ENCODE data around the gene ATRN. TPM values are rescaled to one million over a fixed set of nuclear protein-coding genes. Genes with fewer than 3 reads are reported as not detected.
"Not testable (repeated sequence)": the region's sequence is repeated elsewhere in the genome, so short reads cannot be mapped to it uniquely, and the experiment has no call there.

ATRN gene
- total and polyA plus RNA-seq, 2 experiments from 2014 or later = 13.6 to 26.8 TPM

- TF ChIP-seq CTCF (IDR thresholded peaks at IDR 0.05; ENCODE audit: low read depth, low read length) = no peak
- Histone ChIP-seq H3K27ac (no peak overlapping the region), H3K4me3 (no peak overlapping the region), H3K36me3 (no peaks in the 10 kb centered on the region), H3K9me3 (ENCODE audit: low read depth) (no peaks in the 10 kb centered on the region), H3K4me1 (ENCODE audit: low read depth) (peaks cover 10% of the 10 kb centered on the region), H3K27me3 (no peaks in the 10 kb centered on the region)
- no peak for DNase-seq (ENCODE audit: low read depth in 1 of 2, low spot score in 1 of 2)
These were observed 3.1 kb downstream of the ATRN start for GRCh38 chr20:3473944-3474343.

DNA sequence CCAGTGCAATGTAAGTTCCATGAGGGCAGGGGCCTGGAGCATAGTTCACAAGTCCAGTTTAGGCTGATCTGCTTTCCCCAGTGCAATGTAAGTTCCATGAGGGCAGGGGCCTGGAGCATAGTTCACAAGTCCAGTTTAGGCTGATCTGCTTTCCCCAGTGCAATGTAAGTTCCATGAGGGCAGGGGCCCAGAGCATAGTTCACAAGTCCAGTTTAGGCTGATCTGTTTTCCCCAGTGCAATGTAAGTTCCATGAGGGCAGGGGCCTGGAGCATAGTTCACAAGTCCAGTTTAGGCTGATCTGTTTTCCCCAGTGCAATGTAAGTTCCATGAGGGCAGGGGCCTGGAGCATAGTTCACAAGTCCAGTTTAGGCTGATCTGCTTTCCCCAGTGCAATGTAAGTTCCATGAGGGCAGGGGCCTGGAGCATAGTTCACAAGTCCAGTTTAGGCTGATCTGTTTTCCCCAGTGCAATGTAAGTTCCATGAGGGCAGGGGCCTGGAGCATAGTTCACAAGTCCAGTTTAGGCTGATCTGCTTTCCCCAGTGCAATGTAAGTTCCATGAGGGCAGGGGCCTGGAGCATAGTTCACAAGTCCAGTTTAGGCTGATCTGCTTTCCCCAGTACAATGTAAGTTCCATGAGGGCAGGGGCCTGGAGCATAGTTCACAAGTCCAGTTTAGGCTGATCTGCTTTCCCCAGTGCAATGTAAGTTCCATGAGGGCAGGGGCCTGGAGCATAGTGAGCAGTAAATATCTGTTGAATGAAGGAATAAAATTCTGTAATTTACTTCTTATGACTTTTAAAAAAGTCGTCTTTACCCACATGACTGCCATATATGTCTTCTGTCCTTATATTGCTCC is 6.4 kb downstream of the ATRN start:
- H3K36me3 ChIP-seq; H3K27ac ChIP-seq; H3K27me3 ChIP-seq; DNase-seq (ENCODE audit: low read depth in 1 of 2, low spot score in 1 of 2); H3K4me3 ChIP-seq; H3K4me1 ChIP-seq (ENCODE audit: low read depth); H3K9me3 ChIP-seq (ENCODE audit: low read depth): not testable (repeated sequence)

- Histone ChIP-seq H3K36me3 (no peaks in the 10 kb centered on the region), H3K9me3 (ENCODE audit: low read depth) (no peaks in the 10 kb centered on the region), H3K27ac (no peak overlapping the region), H3K4me1 (ENCODE audit: low read depth) (no peaks in the 10 kb centered on the region), H3K4me3 (no peak overlapping the region), H3K27me3 (no peaks in the 10 kb centered on the region)
- DNase-seq (ENCODE audit: low read depth in 1 of 2, low spot score in 1 of 2) = no peak
- no peak for TF ChIP-seq CTCF (IDR thresholded peaks at IDR 0.05; ENCODE audit: low read depth, low read length)
These were observed 7.2 kb downstream of the ATRN start for GRCh38 chr20:3477861-3478544.

- Histone ChIP-seq H3K27me3 (no peaks in the 10 kb centered on the region), H3K36me3 (no peaks in the 10 kb centered on the region), H3K27ac (no peak overlapping the region), H3K4me1 (ENCODE audit: low read depth) (no peaks in the 10 kb centered on the region), H3K9me3 (ENCODE audit: low read depth) (no peaks in the 10 kb centered on the region), H3K4me3 (no peak overlapping the region)
- no peak for TF ChIP-seq CTCF (IDR thresholded peaks at IDR 0.05; ENCODE audit: low read depth, low read length)
- no peak for DNase-seq (ENCODE audit: low read depth in 1 of 2, low spot score in 1 of 2)
These were observed 8.2 kb downstream of the ATRN start for GRCh38 chr20:3479025-3479424.

GRCh38 chr20:3479759-3480615 is 9.2 kb downstream of the ATRN start:
- no peaks in the 10 kb centered on the region for H3K9me3 ChIP-seq (ENCODE audit: low read depth)
- H3K36me3 ChIP-seq = no peaks in the 10 kb centered on the region
- no peaks in the 10 kb centered on the region for H3K4me1 ChIP-seq (ENCODE audit: low read depth)
- DNase-seq (ENCODE audit: low read depth in 1 of 2, low spot score in 1 of 2) = no peak
- H3K27me3 ChIP-seq = no peaks in the 10 kb centered on the region
- peak overlapping the region; percentile 36 for H3K27ac ChIP-seq
- no peak overlapping the region for H3K4me3 ChIP-seq
- no peak for TF ChIP-seq CTCF (IDR thresholded peaks at IDR 0.05; ENCODE audit: low read depth, low read length)
